Neural progenitor cell (in vitro differentiated cells): ENCODE measurements around the gene ABCC5. TPM values are rescaled to one million over a fixed set of nuclear protein-coding genes. Genes with fewer than 3 reads are reported as not detected.

Experiments used
- DNase-seq: peaks from one replicate; pipeline ENCODE4 v3.0.0-alpha.2; 2016; ENCODE audit warnings: low spot score
- H2AFZ ChIP-seq: fragments of 200-600 bp; sonication (generic); replicated peaks from 2 replicates; pipeline ENCODE4 v1.6.1; 2016; ENCODE audit warnings: antibody characterized with exemption
- H3F3A ChIP-seq: fragments of 200-600 bp; sonication (generic); 2 replicates; pipeline ENCODE4 v1.6.1; 2016; ENCODE audit warnings: antibody characterized with exemption, low read depth
- H3K27ac ChIP-seq: fragments of 200-600 bp; sonication (generic); 2 replicates; pipeline ENCODE4 v1.5.1; 2016; ENCODE audit warnings: mild to moderate bottlenecking
- H3K27me3 ChIP-seq: fragments of 200-600 bp; sonication (generic); 2 replicates; pipeline ENCODE4 v1.6.1; 2016; ENCODE audit warnings: mild to moderate bottlenecking, moderate library complexity
- H3K36me3 ChIP-seq: fragments of 200-600 bp; sonication (generic); 2 replicates; pipeline ENCODE4 v1.5.1; 2016
- H3K4me1 ChIP-seq: fragments of 200-600 bp; sonication (generic); 2 replicates; pipeline ENCODE4 v1.6.1; 2016; ENCODE audit warnings: mixed run types
- H3K4me2 ChIP-seq: fragments of 200-600 bp; sonication (generic); 2 replicates; pipeline ENCODE4 v1.6.1; 2016
- H3K4me3 ChIP-seq: fragments of 200-600 bp; sonication (generic); 2 replicates; pipeline ENCODE4 v1.5.1; 2016
- H3K79me2 ChIP-seq: fragments of 200-600 bp; sonication (generic); 2 replicates; pipeline ENCODE4 v1.6.1; 2016; ENCODE audit warnings: low read depth
- H3K9ac ChIP-seq: fragments of 200-600 bp; sonication (generic); 2 replicates; pipeline ENCODE4 v1.6.1; 2016
- H3K9me3 ChIP-seq: fragments of 200-600 bp; sonication (generic); 2 replicates; pipeline ENCODE4 v1.5.1; 2016; ENCODE audit warnings: low read depth
- H4K20me1 ChIP-seq: fragments of 200-600 bp; sonication (generic); 2 replicates; pipeline ENCODE4 v1.6.1; 2016; ENCODE audit warnings: low read depth
- H3K27ac Mint-ChIP-seq: 3 replicates; pipeline ENCODE4 v1.8.0; 2021; ENCODE audit warnings: mixed read lengths
- H3K27me3 Mint-ChIP-seq: 2 replicates; pipeline ENCODE4 v1.8.0; 2022; ENCODE audit warnings: low read depth, mild to moderate bottlenecking, inconsistent platforms, moderate library complexity, mixed read lengths; ENCODE audit not compliant: insufficient read depth
- H3K36me3 Mint-ChIP-seq: 3 replicates; pipeline ENCODE4 v1.8.0; 2021; ENCODE audit warnings: mixed read lengths
- H3K4me1 Mint-ChIP-seq: 3 replicates; pipeline ENCODE4 v1.8.0; 2021; ENCODE audit warnings: mixed read lengths
- H3K4me3 Mint-ChIP-seq: 3 replicates; pipeline ENCODE4 v1.8.0; 2021; ENCODE audit warnings: mild to moderate bottlenecking, moderate library complexity, mixed read lengths
- H3K9me3 Mint-ChIP-seq: 3 replicates; pipeline ENCODE4 v1.8.0; 2020; ENCODE audit warnings: mixed read lengths
- CTCF ChIP-seq: fragments of 200-600 bp; sonication (generic); IDR thresholded peaks from 2 replicates; pipeline ENCODE4 v1.5.1; 2017; ENCODE audit warnings: antibody characterized with exemption, mild to moderate bottlenecking
- EZH2 ChIP-seq: fragments of 200-600 bp; sonication (generic); IDR thresholded peaks from 2 replicates; pipeline ENCODE4 v1.6.1; 2017; ENCODE audit warnings: antibody characterized with exemption, mild to moderate bottlenecking, moderate library complexity
- EZH2phosphoT487 ChIP-seq: fragments of 200-600 bp; sonication (generic); IDR thresholded peaks from 2 replicates; pipeline ENCODE4 v1.6.1; 2017; ENCODE audit warnings: antibody characterized with exemption
- total RNA-seq: library from RNA; depleted of rRNA; stranded (reverse); fragments of >200 nt; gene quantifications from 2 replicates; pipeline ENCODE4 v1.2.3, GENCODE V29; 2015; ENCODE audit warnings: low replicate concordance

ABCC5 gene
- total RNA-seq, 1 donor from 2014 or later: 34.0 TPM

GRCh38 chr3:184058029-184058428 is 40.3 kb upstream of the ABCC5 start:
- H3K4me2 ChIP-seq: no peak overlapping the region
- H3K27ac ChIP-seq: no peak overlapping the region
- H3K4me3 Mint-ChIP-seq: no peak overlapping the region

GRCh38 chr3:184052767-184053166 is 35.1 kb upstream of the ABCC5 start, which contains the start of gene HTR3C:
HTR3C (plus strand) TSS chr3:184053047; CDS start chr3:184053081, 34 bp downstream.
- H3K36me3 Mint-ChIP-seq: no peaks in the 10 kb centered on the region
- no peak within 1 kb of the TSS for H3K4me3 Mint-ChIP-seq
- no peak within 1 kb of the TSS for H3K27ac Mint-ChIP-seq
- Histone ChIP-seq H3K36me3 (no peaks in the 10 kb centered on the region), H3K4me2 (no peak within 1 kb of the TSS), H3K9ac (no peak within 1 kb of the TSS), H3K27me3 (no peaks in the 10 kb centered on the region), H3K9me3 (no peaks in the 10 kb centered on the region), H4K20me1 (no peaks in the 10 kb centered on the region), H3K4me3 (no peak within 1 kb of the TSS), H3K4me1 (no peaks in the 10 kb centered on the region), H2AFZ (no peak within 1 kb of the TSS), H3F3A (no peaks in the 10 kb centered on the region), H3K79me2 (no peaks in the 10 kb centered on the region), H3K27ac (no peak within 1 kb of the TSS)
- no peak for DNase-seq
- no peaks in the 10 kb centered on the region for H3K9me3 Mint-ChIP-seq
- H3K27me3 Mint-ChIP-seq: peaks cover 2% of the 10 kb centered on the region
- peaks cover 2% of the 10 kb centered on the region for H3K4me1 Mint-ChIP-seq
- no peak for TF ChIP-seq EZH2
- no peak for TF ChIP-seq EZH2phosphoT487
- TF ChIP-seq CTCF: no peak

More at GRCh38 chr3:184058029-184058428, 40.3 kb upstream of the ABCC5 start:
- no peaks in the 10 kb centered on the region for H3K4me1 ChIP-seq
- no peaks in the 10 kb centered on the region for H3F3A ChIP-seq
- H3K79me2 ChIP-seq: no peaks in the 10 kb centered on the region
- TF ChIP-seq EZH2phosphoT487 (no peak), EZH2 (no peak), CTCF (no peak)
- no peak for DNase-seq
- H3K27ac Mint-ChIP-seq: no peak overlapping the region
- no peaks in the 10 kb centered on the region for H3K27me3 ChIP-seq
- no peaks in the 10 kb centered on the region for H3K9me3 Mint-ChIP-seq
- no peaks in the 10 kb centered on the region for H3K36me3 Mint-ChIP-seq
- no peak overlapping the region for H3K9ac ChIP-seq
- H3K36me3 ChIP-seq: no peaks in the 10 kb centered on the region
- no peaks in the 10 kb centered on the region for H3K9me3 ChIP-seq
- no peak overlapping the region for H3K4me3 ChIP-seq
- no peak overlapping the region for H2AFZ ChIP-seq
- H3K4me1 Mint-ChIP-seq: peaks cover 11% of the 10 kb centered on the region
- no peaks in the 10 kb centered on the region for H3K27me3 Mint-ChIP-seq
- no peaks in the 10 kb centered on the region for H4K20me1 ChIP-seq

GRCh38 chr3:184050217-184050847 is 32.6 kb upstream of the ABCC5 start:
- Histone ChIP-seq H3K4me1 (no peaks in the 10 kb centered on the region), H3F3A (no peaks in the 10 kb centered on the region), H3K4me2 (no peak overlapping the region), H4K20me1 (no peaks in the 10 kb centered on the region), H3K27me3 (no peaks in the 10 kb centered on the region), H3K36me3 (no peaks in the 10 kb centered on the region), H3K4me3 (no peak overlapping the region), H3K9ac (no peak overlapping the region), H3K27ac (no peak overlapping the region), H3K79me2 (no peaks in the 10 kb centered on the region), H3K9me3 (no peaks in the 10 kb centered on the region), H2AFZ (no peak overlapping the region)
- TF ChIP-seq EZH2phosphoT487 (no peak), CTCF (no peak), EZH2 (no peak)
- peaks cover 6% of the 10 kb centered on the region for H3K27me3 Mint-ChIP-seq
- no peak overlapping the region for H3K27ac Mint-ChIP-seq
- H3K36me3 Mint-ChIP-seq: no peaks in the 10 kb centered on the region
- DNase-seq: no peak
- no peak overlapping the region for H3K4me3 Mint-ChIP-seq
- H3K9me3 Mint-ChIP-seq: no peaks in the 10 kb centered on the region
- no peaks in the 10 kb centered on the region for H3K4me1 Mint-ChIP-seq
